WI38 (cell line): ENCODE results near the gene TMEM63B.
"Not testable (repeated sequence)": the region's sequence is repeated elsewhere in the genome, so short reads cannot be mapped to it uniquely, and the experiment has no call there.

Experiments used
- H3K4me3 ChIP-seq: 2 replicates; pipeline ENCODE4 v1.5.1; 2011; ENCODE audit warnings: low read depth, mild to moderate bottlenecking, control low read depth, low read length
- TF ChIP-seq, protein P1 (sequence below): IDR thresholded peaks from 2 replicates; pipeline ENCODE4 v1.5.1; 2012; ENCODE audit warnings: low read depth, mild to moderate bottlenecking, control low read depth, low read length

TMEM63B gene

DNA sequence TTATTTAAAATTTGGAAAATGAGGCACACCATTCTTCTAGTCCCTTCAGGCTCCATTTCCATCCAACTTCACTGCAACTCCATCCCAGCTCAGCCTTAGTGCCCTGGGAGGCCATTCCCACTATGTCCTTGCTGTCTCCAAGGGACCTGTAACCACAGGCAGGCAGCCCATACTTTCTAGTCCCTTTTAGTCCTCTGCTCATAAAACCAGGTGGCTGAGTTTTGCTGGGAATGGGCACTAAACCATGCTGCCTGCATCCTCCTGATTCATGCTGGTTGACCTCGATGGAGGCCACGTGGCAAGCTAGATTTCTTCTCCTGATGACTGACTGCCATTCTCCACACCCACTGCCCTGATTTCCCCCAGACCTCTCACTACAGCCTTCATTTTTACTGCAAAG, 61.9 kb downstream of the TMEM63B start:
- H3K4me3 ChIP-seq = no peak overlapping the region

DNA sequence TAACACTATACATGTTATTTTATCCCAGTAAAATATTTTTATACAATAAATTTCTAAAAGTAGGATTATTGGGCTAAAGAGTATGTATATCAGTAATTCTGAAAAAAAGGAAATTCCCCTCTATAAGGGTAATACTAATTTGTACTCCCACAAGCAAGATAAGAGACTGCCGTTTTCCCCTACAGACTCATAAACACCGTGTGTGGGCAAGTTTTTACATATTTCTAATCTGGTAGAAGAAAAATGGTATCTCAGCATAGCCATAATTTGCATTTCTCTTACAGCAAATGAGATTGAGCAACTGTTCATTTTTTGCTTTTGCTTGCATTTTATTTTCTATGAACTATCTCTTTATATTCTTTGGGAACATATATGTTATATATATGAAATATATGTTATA, 63.4 kb downstream of the TMEM63B start:
- TF ChIP-seq, protein P1, sequence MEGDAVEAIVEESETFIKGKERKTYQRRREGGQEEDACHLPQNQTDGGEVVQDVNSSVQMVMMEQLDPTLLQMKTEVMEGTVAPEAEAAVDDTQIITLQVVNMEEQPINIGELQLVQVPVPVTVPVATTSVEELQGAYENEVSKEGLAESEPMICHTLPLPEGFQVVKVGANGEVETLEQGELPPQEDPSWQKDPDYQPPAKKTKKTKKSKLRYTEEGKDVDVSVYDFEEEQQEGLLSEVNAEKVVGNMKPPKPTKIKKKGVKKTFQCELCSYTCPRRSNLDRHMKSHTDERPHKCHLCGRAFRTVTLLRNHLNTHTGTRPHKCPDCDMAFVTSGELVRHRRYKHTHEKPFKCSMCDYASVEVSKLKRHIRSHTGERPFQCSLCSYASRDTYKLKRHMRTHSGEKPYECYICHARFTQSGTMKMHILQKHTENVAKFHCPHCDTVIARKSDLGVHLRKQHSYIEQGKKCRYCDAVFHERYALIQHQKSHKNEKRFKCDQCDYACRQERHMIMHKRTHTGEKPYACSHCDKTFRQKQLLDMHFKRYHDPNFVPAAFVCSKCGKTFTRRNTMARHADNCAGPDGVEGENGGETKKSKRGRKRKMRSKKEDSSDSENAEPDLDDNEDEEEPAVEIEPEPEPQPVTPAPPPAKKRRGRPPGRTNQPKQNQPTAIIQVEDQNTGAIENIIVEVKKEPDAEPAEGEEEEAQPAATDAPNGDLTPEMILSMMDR = no peak
- H3K4me3 ChIP-seq = no peak overlapping the region

More for the DNA sequence above, 61.9 kb downstream of the TMEM63B start:
- TF ChIP-seq, protein P1 = no peak

DNA sequence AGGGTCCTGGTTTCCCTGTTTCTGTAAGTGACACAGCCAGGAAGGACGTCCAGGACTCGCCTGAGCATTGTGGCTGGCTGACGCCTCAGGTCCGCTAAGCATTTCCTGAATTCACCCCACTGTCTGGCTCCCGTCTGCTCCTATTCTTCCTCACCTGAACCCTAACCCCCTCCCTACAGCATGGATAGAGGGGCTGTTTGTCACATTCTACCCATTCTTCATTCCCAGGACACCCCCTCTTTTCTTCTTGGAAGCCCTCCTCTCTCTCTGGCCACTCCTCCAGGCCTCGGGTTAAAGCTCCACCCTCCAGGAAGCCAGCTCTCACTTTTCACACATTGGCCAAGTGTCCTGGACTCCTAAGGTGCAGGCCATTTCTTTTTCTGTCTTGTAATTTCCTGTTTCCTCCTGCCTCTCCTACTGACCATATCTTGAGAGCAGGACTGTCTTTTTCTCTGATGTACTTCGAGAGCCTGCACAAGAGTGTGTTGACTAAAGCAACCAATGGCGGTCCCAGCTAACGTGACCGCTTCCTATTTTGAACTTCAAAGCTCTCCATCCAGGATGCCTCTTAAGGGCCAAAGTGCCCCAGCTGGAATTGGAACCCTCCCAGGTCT, 65.2 kb downstream of the TMEM63B start:
- TF ChIP-seq, protein P1 = no peak
- H3K4me3 ChIP-seq = no peak overlapping the region

DNA sequence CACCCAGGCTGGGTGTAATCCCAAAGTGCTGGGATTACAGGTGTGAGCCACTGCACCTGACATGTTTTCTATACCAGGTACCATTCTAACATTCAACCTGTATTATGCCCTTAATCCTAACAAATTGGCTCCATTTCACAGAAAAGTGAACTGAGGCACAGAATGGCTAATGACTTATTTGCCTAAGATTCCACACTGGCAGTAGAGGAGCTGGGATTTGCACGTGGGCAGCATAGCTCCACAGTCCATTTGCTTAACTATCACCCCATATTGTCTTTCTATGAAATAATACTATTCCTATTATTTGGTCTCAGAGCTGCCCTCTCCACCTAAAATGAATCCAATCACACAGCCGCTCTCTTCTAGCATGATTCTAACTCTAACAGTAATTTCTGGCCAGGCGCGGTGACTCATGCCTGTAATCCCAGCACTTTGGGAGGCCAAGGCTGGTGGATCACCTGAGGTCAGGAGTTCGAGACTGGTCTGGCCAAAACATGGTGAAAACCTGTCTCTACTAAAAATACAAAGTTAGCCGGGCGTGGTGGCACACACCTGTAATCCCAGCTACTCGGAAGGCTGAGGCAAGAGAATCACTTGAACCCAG, 66.1 kb downstream of the TMEM63B start:
- TF ChIP-seq, protein P1 = no peak

DNA sequence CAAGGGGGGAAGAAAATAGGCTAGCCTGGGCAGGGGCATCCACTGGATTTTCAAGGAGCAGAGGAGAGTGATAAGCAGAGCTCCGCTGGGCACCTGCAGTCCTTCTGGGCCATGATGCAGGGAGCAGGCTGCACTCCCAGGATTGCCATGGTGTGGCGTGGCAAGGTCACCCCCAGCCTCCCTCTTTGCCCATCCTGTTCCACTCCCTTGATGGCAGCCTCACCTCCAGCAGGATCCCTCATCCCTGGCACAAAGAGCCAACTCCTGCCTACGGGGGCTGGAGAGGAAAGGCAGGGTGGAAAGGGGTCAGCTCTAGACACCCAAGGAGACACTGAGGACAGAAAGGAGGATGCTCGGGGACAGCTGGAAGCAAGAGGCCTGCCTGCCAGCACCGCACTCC, 67.0 kb downstream of the TMEM63B start:
- no peak overlapping the region for H3K4me3 ChIP-seq
- TF ChIP-seq, protein P1 = no peak

More for the DNA sequence above, 66.1 kb downstream of the TMEM63B start:
- no peak overlapping the region for H3K4me3 ChIP-seq

DNA sequence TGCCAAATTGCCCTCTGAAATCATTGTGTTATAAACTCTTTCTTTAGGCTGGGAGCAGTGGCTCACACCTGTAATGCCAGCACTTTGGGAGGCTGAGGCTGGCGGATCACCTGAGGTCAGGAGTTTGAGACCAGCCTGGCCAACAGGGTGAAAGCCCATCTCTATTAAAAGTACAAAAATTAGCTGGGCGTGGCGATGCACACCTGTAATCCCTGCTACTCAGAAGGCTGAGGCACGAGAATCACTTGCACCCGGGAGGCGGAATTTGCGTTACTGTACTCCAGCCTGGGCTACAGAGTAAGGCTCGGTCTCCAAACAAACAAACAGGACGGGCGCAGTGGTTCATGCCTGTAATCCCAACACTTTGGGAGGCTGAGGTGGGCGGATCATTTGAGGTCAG, 69.0 kb downstream of the TMEM63B start:
- H3K4me3 ChIP-seq = not testable (repeated sequence)

DNA sequence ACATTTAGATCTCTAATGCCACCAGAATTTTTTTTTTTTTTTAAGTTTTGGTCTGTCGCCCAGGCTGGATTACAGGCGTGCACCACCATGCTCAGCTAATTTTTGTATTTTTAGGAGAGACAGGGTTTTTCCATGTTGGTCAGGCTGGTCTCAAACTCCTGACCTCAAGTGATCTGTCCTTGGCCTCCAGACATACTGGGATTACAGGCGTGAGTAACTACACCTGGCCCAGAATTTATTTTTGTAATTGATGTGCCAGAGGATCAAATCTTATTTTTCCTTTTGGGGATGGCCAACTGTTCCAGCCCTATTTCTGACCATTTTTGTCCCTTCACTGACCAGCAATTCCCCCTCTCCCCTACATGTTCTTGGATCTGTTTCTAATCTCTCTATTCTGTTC, 71.3 kb downstream of the TMEM63B start:
- H3K4me3 ChIP-seq = no peak overlapping the region
- TF ChIP-seq, protein P1 = no peak

DNA sequence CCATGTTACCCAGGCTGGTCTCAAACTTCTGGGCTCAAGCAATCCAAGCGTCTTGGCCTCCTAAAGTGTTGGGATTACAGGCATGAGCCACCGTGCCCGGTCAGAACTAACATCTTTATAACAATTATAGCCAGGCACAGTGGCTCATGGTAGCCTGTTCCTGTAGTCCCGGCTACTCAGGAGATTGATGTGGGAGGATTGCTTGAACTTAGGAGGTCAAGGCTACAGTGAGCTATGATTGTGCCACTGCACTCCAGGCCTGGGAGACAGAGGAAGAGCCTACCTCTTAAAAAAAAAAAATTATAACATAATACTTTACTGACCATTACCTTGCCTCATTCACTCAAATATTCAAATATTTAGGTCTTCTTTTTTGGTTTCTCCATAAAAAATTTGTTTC, 72.5 kb downstream of the TMEM63B start:
- TF ChIP-seq, protein P1 = no peak
- H3K4me3 ChIP-seq = no peak overlapping the region
